ENCODE results near the gene ADCY5.

Gene ADCY5

DNA sequence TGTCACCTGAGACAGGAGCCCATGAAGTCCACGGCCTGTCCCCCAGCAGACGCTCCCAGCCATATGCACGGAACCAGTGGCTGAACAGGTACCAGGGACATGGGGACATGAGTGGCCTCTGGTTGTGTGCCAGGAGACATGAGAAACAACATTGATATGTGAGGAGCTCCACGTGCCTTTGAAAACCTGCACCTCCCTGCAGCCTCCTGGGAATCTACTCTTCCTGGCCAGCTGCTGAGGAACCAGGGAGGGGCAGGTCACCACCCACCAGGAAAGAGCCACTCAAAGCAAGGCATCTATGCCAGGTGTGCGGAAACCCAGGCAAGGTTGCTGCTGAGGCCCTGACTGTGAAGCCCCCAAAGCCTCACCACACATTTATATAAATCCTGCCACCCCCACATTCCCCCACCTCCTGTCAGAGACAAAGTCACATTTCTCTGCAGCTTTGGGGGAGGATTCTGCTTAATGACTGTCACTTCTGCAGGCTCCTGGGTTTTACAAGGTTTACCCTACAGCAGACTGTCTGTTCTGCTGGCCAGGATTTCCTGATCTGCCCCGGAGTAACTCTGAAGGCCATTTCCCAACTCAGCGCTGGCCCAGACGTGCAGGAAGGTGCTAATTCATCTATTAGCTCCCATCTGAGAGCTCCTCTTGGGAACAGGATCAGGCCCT lies 110.8 kb downstream of the ADCY5 start:
- no peak for DNase-seq

DNA sequence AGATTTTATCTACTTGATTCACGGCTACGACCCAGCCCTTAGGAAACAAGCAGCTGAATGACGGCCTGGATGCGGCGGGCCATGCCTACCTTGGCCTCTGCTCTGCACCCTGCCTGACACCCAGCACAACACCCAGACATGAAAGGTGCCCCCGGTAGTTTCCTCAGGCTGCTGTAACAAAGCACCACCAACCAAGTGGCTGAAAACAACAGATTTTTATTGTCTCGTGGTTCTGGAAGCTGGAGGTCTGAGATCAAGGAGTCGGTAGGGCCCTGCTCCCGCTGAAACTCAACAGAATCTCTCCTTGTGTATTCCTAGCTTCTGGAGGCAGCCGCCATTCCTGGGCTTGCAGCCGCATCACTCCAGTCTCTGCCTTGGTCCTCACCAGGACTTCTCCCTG lies 111.7 kb downstream of the ADCY5 start:
- no peak for DNase-seq

DNA sequence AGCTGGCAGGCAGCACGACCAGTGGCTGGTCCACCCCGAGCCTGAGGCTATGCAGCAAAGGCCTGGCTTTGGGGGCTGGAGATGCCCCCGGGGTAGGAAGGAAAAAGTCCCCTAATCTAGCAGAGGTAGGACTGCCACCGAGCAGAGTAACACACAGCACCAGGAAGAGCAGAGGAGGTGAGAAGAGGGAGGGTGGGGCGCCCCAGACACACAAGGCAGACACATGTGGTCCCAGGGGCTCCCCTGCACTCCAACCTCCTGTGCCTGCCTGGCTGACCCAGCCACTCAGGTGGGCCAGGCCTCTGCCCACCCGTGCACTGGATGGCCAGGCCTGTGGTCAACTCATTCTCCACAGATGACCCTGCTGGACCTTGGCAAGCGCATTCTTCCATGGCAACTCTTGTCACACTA lies 112.4 kb downstream of the ADCY5 start:
- no peak for DNase-seq

DNA sequence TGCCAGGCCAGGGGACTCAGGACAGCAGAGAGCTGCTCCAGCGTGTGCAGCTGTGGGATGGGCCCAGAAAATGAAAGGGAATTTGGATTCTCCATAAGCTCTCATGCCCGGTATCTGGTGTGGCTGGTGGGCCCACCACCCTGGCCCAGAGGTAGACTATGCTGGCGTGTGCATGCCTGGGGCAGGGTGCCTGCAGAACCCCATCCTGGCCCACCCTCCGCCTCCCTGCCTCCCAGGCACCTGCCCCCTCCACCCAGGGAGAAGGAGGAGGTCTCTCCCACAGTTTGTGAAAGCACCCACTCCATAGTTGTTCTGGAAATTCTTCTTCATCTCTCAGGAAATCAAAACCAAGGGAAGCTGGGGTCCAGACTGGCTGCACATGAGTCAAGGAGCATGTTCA lies 112.9 kb downstream of the ADCY5 start:
- no peak for DNase-seq

DNA sequence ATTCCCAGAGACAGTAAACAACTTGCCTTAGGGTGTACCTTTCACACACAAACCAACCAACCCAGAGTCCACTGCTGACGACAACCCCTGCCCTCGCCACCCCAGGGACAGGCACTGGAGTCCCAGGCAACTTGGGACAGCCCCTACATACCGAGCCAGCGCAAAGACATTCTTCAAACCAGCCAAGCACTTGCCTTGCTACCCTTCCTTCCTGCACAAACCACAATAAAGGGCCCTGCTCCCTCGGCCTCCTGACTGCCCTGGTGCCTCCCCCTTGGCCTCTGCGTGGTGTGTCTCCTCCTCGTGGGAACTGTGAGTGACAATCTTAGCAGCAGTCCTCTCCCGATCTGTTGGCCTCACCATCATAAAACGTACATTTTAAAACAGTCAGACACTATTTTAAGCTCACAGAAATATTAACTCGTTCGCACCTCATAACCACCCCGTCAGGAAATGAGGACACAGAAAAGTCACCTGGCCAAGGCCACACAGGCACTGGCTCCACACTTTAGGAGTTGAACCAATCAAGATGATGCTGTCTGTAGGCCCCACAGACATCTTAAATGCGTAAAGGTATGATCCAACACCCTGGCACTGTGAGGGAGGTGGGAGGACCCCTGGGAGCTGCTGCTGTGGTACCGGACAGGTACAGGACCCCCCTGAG lies 113.8 kb downstream of the ADCY5 start:
- DNase-seq: no peak

DNA sequence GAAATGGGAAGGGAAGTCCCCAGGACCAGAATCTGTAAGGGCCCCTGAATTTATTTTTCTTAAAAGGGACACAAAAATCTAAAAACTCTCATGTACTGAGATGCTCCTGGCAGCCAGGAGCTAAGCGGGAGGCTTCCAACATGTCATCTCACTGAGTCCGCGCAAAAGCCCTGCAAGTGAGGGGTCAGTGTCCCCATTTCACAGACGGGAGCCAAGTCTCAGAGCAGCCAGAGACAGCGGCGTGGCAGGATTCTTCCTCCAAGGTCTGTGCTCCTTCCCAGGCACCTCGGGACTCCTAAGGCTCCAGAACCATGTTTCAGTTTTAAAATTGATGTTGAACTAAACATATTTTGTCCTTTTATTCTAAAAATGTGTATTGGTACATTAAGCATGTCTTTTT lies 114.8 kb downstream of the ADCY5 start:
- DNase-seq: no peak

DNA sequence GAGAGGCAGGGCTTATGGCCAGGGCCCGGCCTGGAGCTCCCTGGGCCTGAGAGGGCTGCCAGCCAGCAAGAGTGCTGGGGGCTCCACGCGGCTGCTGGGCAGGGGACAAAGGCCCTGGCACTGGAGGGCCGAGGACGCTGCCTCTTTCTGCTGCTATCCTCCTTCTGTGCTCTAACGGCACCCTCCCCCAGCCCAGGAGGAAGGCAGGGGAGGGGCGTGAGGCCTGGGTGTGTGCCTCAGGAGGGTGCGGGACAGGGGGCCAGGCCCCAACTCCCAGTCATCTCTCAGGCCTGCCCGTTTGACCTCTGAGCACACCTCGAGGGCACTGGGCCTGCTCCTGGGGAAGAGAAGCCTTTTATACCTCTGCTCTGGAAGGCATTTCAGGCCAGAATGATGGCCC lies 115.5 kb downstream of the ADCY5 start:
- no peak for DNase-seq

DNA sequence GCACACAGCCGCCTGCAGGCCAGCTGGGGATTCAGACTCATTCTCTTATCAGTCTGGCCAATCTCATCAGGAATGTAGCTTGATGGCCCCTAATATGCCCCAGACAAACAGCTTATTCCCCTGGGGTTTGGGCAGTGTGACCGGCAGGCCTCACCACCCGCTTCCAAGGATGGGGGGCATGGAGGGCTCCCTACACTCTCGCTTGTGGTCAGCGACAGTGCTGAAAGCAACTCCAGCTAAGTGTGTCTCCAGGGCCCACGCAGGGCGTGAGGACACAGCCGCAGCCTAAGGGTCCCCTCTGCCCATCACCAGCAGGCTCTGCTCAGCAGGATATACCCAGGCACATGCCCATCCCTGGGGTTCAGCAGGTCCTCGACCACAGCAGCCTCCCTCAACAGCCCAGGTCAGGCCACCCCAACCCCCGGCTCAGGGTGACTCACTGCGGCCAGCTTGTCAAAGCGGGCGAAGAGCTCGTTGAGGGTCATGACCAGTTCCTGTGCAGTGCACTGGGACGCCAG lies 116.7 kb downstream of the ADCY5 start:
- no peak for DNase-seq

DNA sequence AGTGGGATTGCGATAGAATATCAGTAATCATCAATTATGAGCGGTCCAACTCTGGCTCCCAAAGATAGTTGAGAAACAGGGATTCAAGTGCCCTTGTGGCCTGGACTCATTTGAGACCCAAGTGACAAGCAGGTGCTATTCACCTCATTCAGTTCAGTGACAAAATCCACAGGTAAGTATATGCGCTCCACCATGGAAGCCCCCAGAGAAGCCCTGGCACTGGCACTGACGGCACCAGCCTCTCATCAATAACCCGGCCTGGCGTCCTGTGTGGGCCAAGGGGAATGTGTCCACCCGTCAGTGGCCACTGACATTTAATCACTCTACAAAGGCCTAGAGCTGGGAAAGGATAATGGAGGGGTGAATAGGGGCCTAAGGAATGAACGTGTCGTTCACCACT lies 117.2 kb downstream of the ADCY5 start:
- no peak for DNase-seq

DNA sequence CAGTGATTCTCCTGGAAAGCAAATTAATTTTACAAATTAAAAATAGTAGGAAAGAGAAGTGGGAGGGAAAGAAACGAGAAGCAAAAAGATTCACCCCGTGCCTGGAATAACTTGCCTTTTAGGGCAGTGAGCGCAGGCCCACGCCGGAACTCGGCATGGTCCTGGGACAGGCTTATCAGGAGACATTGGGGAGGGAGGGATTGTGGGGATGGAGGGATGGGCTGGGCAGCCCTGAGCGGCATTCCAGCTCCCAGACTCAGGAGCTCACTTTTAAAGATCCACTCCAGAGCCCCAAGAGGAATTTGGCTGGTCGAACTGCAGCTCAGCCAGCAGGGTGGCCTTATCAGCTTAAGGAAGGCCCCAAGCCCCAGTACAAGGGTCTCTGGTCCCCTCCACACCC lies 117.9 kb downstream of the ADCY5 start:
- no peak for DNase-seq

DNA sequence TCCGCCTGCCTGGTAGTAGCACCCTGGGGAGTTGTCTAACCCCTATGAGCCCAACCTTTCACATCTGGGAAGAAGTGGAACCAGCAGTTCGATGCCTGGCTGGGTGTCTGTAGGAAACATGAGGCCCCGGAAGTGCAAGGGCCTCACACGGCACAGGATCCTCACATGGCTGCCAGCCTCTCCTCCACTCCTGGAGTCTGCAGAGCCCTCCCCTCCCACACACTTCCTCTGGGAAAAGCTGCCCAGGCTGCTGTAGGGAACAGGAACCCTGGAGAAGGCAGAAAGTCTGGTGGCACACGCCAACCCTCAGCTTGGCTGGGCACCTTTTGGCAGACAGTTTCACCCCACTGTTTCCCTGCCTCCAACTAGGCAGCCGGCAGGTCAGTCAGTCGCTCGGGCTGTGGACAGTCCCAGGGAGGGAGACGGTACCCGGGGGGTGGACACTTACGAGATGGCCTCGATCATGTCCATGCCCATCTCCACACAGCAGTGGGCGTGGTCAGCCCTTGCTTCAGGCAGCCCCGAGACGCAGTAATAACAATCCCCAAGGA lies 118.4 kb downstream of the ADCY5 start:
- DNase-seq: no peak

DNA sequence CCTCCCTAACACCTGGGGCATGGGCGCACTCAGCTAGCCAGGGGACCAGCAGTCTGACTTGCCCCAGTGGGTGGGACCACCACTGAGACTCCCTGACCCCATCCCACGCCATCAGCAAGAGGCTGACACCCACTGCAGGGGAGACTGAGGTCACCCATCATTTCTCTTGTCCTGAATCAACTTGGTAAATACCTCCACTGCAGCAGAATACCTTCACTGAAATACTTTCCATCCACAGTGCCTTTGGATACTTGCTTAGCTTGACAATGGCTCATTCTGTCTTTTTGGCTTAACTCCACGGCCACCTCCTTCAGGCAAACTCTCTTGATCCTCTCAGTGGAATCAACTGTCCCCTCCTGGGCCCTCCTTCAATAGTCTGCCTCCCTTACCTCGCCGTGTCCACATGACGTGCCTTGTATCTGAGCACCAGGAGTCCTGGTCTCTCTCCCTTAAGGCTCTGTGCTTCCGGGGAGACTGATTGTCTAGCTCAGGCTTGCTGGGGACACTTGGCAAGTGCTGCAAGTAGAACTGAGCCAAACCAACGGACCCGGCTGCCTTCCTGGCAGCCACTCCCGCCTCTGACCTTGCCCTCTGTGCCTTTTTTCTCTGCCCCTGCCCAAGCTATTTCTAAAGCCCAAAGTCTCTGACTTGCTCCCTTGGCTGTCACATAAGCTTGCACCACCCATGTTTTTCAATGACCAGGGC lies 119.1 kb downstream of the ADCY5 start:
- no peak for DNase-seq

DNA sequence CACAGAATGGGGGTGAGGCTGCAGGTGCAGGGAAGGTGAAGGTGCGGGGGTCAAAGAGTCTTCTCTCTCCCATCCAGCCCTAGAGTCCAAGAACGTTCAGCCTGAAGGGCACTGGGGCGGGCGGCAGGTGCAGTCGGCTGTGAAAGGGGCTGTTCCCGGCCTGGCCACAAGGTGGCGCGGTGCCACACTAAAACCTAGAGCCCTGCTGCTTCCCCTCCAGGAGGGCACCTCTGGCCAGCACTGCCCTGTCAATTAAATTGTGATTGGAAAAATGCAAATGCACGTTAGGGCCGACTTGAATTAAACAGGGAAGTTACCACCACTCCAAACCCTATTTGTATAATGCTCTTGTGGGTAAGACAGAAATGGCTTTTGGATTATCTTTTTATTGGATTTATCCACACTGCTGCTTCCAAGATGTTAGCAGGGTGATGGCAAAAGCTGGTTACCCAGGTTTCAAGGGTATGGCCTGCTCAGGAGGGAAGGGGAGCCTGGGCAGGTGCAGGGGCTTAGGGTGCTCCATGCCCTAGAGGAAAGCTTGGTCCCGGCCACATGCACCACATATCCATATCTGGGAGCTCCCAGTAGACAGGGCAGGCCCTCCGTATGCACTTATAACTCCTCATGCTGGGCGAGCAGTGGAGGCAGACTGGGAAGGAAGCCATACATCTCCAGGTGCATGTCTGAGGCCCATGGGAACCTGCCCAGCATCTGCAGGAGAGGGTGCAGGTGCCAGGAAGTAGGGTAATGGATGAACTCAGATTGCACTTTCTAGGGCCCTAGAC lies 119.8 kb downstream of the ADCY5 start:
- DNase-seq: peak; percentile 29

DNA sequence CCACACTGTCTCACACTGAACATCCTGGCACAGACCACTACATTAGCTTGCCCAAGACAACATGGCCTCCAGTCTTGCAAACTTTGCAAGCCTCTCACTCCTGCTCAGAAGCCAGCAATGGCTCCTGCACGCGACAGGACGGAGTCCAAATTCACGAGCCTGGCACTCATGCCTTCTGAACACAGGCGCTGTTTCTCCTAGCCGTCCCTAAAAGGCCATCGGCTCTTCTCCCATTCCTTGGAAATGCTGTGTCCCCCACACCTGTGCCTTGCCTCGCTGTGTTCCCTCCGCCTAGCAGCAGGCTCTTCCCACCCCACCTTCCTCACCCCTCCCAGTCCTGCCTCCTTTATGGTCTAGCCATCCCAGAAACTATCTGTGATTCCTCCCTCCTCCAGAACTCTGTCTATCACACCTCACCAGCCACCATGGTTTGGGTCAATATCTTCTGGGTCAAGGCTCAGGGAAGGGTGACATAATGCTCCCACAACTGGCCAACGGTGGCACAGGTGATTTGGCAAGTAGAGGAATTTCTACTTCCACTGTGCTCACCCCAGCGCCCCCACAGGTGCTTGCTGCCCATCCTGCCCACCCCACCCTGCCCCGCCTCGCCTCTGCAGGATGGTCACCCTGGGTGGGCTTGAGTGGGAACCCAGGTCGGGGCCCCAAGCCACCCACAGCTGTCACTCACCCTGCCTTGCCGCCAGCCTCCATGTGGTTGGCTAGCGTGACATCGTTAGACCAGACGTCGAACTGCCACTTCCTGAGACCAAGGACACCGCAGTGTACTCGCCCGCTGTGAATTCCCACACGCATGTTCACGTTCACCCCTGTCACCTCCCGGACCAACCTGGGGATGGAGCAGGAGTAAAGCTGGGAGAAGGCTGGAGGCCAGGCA lies 120.7 kb downstream of the ADCY5 start:
- no peak for DNase-seq

DNA sequence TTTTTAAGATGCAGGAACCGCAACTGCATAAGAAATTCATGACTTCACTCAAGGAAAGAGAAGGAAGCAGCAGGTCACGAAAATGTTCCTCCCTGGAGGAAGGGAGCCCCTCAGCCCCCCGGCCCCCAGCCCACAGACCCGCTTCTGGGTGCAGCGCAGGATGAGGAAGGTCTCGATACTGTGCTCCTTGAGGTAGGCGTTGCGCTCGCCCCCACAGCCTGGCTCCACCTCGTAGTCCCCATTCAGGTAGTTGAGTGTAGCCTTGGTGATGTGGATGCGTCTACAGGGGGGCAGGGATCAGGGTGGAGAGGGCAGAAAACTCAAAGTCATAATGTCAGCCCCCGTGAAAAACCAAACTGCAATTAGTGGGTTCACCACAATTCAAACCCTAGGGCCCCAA lies 121.4 kb downstream of the ADCY5 start:
- DNase-seq: no peak

DNA sequence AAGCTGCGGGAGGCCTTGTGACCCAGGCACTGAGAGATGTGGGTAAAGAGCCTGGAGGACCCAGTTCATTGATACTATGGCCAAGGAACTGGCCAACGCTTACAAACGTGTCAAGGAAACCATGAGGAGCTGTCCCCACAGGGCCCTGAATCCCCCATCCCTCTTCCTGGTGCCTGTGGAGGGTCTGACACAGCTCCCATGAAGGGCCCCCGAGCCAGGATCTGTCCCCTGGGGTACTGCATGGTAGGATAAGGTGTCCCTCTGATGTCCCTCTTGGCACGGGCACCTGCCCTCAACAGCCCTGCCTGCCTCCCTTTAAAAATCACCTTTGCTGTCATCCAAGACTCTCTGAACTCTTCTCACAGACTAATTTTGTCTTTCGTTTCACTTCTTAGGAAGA lies 122.4 kb downstream of the ADCY5 start:
- DNase-seq: no peak

DNA sequence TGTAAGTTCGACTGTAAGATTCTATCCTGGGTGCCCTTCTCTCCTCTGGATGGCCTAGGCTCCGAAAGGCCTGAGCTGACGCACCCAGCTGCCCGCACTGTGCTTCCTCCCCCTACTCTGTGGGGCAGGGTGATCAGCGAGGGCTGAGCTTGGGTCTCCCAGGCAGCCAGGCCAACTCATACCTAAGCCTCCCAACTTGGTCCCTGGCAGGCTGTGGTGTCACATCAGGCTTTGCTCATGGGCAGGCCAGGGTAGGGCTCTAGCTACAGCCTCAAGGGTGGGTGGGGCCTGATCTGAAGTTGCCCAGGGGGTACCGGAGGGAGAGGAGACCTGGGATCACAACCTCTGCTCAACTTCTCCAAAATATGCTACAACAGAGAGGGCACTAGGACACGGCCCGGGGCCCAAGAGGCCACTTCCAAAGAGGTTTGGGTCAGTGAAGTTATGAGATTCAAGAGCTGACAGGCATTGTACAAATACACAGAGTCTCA lies 123.1 kb downstream of the ADCY5 start:
- DNase-seq: no peak

DNA sequence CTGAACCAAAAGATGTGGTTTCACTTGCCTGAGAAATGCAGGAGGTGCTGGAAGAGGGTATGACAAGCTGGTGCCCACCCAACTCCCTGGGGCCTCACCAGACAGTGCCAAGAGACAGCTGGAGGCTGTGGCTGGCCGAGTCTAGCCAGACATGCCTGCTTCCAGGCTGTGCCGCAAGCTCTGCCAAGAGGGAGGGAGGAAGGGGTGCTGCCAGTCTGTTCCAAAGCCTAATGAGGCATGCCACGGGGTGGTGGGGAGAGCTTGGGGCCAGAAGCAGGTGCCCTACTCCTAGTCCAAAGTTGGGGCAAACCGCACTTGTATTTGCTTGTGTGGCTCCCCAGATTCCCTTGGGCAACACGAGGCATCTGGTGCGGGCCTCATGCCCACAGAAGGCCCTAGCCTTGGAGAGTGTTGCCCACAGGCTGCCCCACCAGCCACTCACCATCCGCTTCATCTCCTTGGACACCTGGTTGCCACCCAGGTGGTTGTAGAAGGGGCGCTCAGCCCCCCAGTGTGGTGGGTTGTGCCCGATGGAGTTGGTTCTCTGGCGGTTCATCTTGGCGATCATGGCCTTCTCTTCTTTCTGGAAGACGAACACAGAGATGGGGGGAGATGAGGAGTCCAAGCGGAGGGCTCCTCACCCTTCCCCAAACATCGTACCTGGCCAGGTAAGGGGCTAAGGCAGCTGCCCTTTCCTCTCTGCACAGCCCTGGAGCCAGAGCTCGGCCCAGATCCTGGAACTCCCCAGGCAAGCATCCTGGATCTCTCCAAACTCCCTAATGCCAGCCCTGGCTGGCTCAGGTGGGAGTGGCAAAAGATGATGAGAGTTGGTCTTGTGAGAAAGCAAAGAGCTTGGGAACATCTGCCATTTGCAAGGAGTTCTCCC lies 123.8 kb downstream of the ADCY5 start:
- no peak for DNase-seq

DNA sequence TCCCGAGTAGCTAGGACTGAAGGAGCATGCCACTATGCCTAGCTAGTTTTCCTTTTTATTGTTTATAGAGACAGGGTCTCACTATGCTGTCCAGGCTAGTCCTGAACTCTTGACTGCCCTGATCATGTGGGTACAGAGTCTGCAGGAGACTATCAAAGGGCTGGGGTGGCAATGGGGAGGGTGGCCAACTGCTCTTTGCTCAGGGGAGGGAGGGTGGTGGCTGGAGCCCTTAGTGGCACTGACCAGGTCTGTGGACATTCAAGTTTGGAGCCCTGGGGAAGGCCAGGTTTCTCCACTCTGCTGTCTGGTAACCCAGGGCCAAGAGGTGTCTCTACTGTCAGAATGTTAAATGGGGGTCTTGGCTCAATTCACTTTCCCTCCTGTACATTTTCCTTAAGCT lies 125.1 kb downstream of the ADCY5 start:
- DNase-seq: no peak

DNA sequence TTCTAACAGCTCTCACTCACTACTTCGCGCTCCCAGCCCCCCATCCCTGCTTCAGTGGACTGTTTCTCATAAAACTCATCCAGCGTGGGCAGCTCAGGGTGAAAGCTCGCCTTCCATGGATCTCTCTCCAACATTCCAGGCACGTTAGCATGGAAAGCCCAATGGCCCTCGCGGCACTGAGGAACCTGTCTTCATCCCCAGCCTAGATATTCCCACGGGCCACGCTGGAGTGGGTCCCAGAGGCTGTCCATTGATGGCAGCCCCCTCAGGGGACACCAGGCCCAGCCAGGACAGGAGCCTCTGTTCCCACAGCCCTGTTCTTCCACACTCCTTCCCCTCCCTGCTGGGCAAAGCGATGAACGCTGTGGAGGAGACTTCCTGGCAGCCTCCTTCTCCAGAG lies 126.0 kb downstream of the ADCY5 start:
- DNase-seq: no peak

DNA sequence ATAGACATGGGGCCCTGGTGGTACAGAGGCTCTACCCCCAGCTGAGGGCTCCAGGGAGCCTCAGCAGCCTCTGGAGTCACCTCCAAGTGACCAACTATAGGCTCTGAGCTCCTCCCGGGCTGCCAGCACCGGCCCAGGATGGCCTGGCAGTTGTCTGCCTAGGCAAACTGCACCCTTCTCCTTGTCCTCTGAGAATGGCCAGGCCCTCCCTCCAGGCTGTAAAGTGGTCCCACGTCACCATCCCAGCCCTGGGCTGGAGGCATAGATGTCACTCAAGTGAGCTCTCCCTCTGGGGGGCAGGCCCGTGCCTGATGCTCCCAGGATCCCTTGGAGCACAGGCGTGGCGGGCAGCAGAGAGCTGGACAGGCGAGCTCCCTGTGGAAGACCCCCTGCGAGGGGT lies 127.1 kb downstream of the ADCY5 start:
- no peak for DNase-seq
